Tibial artery (tissue), 4 donors: ENCODE measurements around the gene LRRC56.

ENCODE experiments used
- DNase-seq, 2 donors: peaks; one replicate each; pipeline ENCODE4 v3.0.0-alpha.2; 2019
- H3K27ac ChIP-seq, 2 donors: fragments of 200-600 bp; sonication (generic) in 1 of 2; 1 replicate in 1 of 2; 2 replicates in 1 of 2; pipeline ENCODE4 v1.5.1; 2018 to 2019; ENCODE audit warnings: mild to moderate bottlenecking in 1 of 2
- H3K27me3 ChIP-seq, 2 donors: fragments of 200-600 bp; sonication (generic) in 1 of 2; one replicate each; pipeline versions ENCODE4 v1.5.1 to v1.6.0; 2016 to 2019
- H3K36me3 ChIP-seq, 3 donors: fragments of 200-600 bp; sonication (generic) in 2 of 3; one replicate each; pipeline ENCODE4 v1.5.1; 2016 to 2019; ENCODE audit warnings: mild to moderate bottlenecking in 2 of 3
- H3K4me1 ChIP-seq, 4 donors: fragments of 200-600 bp; sonication (generic) in 2 of 4; 1 replicate in 3 of 4; 2 replicates in 1 of 4; pipeline ENCODE4 v1.5.1; 2016 to 2019
- H3K4me3 ChIP-seq, 2 donors: fragments of 200-600 bp; sonication (generic) in 1 of 2; 1 replicate in 1 of 2; 2 replicates in 1 of 2; pipeline ENCODE4 v1.5.1; 2018 to 2019; ENCODE audit warnings: mild to moderate bottlenecking in 2 of 2
- H3K9me3 ChIP-seq, 3 donors: fragments of 200-600 bp; sonication (generic) in 1 of 3; one replicate each; pipeline ENCODE4 v1.5.1; 2016 to 2019
- intact Hi-C: fragments of 100-400 bp; cut with DNase I; formaldehyde crosslinking; loops from one replicate; pipeline ENCODE4 v1.15.0; 2023; ENCODE audit warnings: low total_unique reads
- TF ChIP-seq, protein P1 (sequence below), 2 experiments: fragments of 200-600 bp in 1 of 2; fragments of 450-650 bp in 1 of 2; IDR thresholded peaks; one replicate each; pipeline ENCODE4 v1.5.1; 2017 to 2019; ENCODE audit warnings: antibody characterized with exemption in 2 of 2, mild to moderate bottlenecking in 1 of 2, moderate library complexity in 1 of 2

Gene LRRC56

GRCh38 chr11:532527-532985 is 4.8 kb upstream of the LRRC56 start:
- intact Hi-C loops = loop anchor here (2.0 to 10.0 kb wide), 2 partner anchors 78 to 228 kb away; partner anchors contain the start of gene IFITM2
- Histone ChIP-seq H3K4me1 (peaks cover 3 to 40% (median 32%) of the 10 kb centered on the region in 4 donors), H3K27me3 (peaks cover 0 to 7% of the 10 kb centered on the region in 2 donors), H3K4me3 (no peak overlapping the region), H3K36me3 (peaks cover 22 to 45% (median 24%) of the 10 kb centered on the region in 3 donors), H3K27ac (no peak overlapping the region), H3K9me3 (no peaks in the 10 kb centered on the region)
- DNase-seq = peak in 1 of 2 donors; percentile 68
- TF ChIP-seq, protein P1, sequence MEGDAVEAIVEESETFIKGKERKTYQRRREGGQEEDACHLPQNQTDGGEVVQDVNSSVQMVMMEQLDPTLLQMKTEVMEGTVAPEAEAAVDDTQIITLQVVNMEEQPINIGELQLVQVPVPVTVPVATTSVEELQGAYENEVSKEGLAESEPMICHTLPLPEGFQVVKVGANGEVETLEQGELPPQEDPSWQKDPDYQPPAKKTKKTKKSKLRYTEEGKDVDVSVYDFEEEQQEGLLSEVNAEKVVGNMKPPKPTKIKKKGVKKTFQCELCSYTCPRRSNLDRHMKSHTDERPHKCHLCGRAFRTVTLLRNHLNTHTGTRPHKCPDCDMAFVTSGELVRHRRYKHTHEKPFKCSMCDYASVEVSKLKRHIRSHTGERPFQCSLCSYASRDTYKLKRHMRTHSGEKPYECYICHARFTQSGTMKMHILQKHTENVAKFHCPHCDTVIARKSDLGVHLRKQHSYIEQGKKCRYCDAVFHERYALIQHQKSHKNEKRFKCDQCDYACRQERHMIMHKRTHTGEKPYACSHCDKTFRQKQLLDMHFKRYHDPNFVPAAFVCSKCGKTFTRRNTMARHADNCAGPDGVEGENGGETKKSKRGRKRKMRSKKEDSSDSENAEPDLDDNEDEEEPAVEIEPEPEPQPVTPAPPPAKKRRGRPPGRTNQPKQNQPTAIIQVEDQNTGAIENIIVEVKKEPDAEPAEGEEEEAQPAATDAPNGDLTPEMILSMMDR (IDR thresholded peaks at IDR 0.05) = no peak

GRCh38 chr11:532986-533585 is 4.2 kb upstream of the LRRC56 start:
- TF ChIP-seq, protein P1 (IDR thresholded peaks at IDR 0.05) = no peak
- Histone ChIP-seq H3K27me3 (peaks cover 0 to 11% of the 10 kb centered on the region in 2 donors), H3K9me3 (no peaks in the 10 kb centered on the region), H3K4me1 (peaks cover 3 to 44% (median 34%) of the 10 kb centered on the region in 4 donors), H3K4me3 (no peak overlapping the region), H3K36me3 (peaks cover 22 to 45% (median 24%) of the 10 kb centered on the region in 3 donors), H3K27ac (no peak overlapping the region)
- peak in 1 of 2 donors; percentile 65 for DNase-seq
- intact Hi-C loops = loop anchor here (2.0 to 10.0 kb wide), 2 partner anchors 78 to 228 kb away; partner anchors contain the start of gene IFITM2

DNA sequence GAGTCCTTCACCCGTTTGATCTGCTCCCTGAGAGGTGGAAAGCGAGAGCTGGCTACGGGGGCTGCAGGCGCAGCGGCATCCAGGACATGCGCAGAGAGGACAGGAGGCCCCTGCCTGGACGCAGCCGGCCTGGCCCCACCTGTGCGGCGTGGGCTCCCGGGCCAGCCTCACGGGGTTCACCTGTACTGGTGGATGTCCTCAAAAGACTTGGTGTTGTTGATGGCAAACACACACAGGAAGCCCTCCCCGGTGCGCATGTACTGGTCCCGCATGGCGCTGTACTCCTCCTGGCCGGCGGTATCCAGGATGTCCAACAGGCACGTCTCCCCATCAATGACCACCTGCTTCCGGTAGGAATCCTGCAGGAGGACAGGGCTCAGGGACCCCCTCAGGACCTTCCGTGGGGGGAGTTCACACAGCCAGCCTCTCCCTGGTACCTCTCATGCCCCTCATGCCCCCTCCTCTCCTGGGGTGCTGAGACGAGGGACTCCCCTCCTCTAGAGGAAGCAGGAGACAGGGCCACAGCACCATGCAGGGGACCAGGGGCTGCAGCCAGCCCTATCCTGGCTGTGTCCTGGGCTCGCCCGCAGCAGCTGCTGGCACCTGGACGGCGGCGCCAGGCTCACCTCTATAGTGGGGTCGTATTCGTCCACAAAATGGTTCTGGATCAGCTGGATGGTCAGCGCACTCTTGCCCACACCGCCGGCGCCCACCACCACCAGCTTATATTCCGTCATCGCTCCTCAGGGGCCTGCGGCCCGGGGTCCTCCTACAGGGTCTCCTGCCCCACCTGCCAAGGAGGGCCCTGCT is 3.5 kb upstream of the LRRC56 start:
- Histone ChIP-seq H3K27ac (peak overlapping the region; percentile 76 to 78), H3K9me3 (no peaks in the 10 kb centered on the region), H3K4me1 (peaks cover 3 to 44% (median 34%) of the 10 kb centered on the region in 4 donors), H3K4me3 (peak overlapping the region; percentile 81 to 98), H3K36me3 (peaks cover 22 to 45% (median 24%) of the 10 kb centered on the region in 3 donors), H3K27me3 (peaks cover 0 to 11% of the 10 kb centered on the region in 2 donors)
- TF ChIP-seq, protein P1 (IDR thresholded peaks at IDR 0.05) = no peak
- DNase-seq = peak in 1 of 2 donors; percentile 68
- intact Hi-C loops = loop anchor here (2.0 to 10.0 kb wide), 2 partner anchors 77 to 229 kb away; partner anchors contain the start of gene IFITM2

DNA sequence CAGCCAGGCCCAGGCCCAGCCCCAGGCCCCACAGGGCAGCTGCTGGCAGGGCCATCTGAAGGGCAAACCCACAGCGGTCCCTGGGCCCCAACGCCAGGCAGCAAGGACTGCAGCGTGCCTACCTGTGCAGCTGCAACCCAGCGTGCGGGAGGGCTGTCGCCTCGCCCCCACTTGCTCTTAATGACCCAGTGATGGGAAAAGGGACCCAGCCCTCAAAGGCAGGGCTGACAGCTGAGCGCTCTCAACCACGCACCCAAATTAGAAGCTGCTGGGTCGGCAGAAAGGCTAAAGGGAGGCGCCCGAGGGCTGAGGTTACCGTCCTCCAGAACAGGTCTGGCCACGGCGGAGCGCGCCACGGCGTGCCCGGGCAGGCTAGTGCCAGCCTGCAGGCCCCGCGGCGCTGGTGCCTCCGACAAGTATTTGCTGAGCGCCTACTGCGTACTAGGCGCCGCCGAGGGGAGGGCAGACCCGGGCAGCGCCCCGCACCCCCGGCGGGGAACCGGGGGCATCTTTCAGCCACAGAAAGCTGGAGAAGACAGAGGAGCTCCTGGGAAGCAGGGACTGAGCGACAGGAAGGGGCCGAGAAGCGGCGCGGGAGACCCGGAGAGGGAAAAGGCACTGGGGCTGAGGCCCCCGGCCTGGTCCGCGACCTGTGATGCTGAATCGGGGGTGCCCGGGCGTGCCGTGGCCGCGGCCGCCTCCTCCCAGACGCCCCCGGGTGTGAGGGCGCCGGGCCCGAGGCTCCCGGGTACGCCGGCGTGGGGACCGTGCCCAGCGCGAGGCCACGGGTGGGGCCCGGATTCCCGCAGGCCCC is 2.7 kb upstream of the LRRC56 start:
- intact Hi-C loops = loop anchor here (10.0 kb wide), 1 partner anchor 230 kb away; the partner anchor contains the start of gene IFITM2
- peaks cover 3 to 44% (median 34%) of the 10 kb centered on the region in 4 donors for H3K4me1 ChIP-seq
- no peaks in the 10 kb centered on the region for H3K9me3 ChIP-seq
- peaks cover 22 to 38% (median 24%) of the 10 kb centered on the region in 3 donors for H3K36me3 ChIP-seq
- peak overlapping the region; percentile 81 to 98 for H3K4me3 ChIP-seq
- TF ChIP-seq, protein P1 (IDR thresholded peaks at IDR 0.05) = no peak
- DNase-seq = peak in 1 of 2 donors; percentile 70
- H3K27ac ChIP-seq = peak overlapping the region; percentile 76 to 78
- peaks cover 0 to 11% of the 10 kb centered on the region in 2 donors for H3K27me3 ChIP-seq

GRCh38 chr11:535210-535518 is 2.2 kb upstream of the LRRC56 start:
- Histone ChIP-seq H3K4me1 (peaks cover 3 to 44% (median 34%) of the 10 kb centered on the region in 4 donors), H3K27me3 (peaks cover 0 to 11% of the 10 kb centered on the region in 2 donors), H3K4me3 (peak overlapping the region; percentile 81 to 98), H3K9me3 (no peaks in the 10 kb centered on the region), H3K36me3 (peaks cover 22 to 32% (median 24%) of the 10 kb centered on the region in 3 donors), H3K27ac (peak overlapping the region; percentile 76 to 78)
- DNase-seq = no peak
- intact Hi-C loops = loop anchor here (10.0 kb wide), 1 partner anchor 230 kb away; the partner anchor contains the start of gene IFITM2
- TF ChIP-seq, protein P1 (IDR thresholded peaks at IDR 0.05) = no peak
